Rectal smooth muscle tissue (tissue), 1 donor: ENCODE results near the gene PRKCZ.

ENCODE experiments used
- H3K27ac ChIP-seq: one replicate; pipeline ENCODE4 v1.7.0; 2013; ENCODE audit warnings: low read depth, low read length, inconsistent platforms
- H3K27me3 ChIP-seq: one replicate; pipeline ENCODE4 v1.7.0; 2013; ENCODE audit warnings: low read length; ENCODE audit not compliant: control insufficient read depth, insufficient read depth
- H3K36me3 ChIP-seq: one replicate; pipeline ENCODE4 v1.7.0; 2013; ENCODE audit warnings: low read length; ENCODE audit not compliant: control insufficient read depth, insufficient read depth
- H3K4me1 ChIP-seq: one replicate; pipeline ENCODE4 v1.7.0; 2013; ENCODE audit warnings: low read length; ENCODE audit not compliant: control insufficient read depth, insufficient read depth
- H3K4me3 ChIP-seq: one replicate; pipeline ENCODE4 v1.7.0; 2013; ENCODE audit warnings: low read length
- H3K9ac ChIP-seq: one replicate; pipeline ENCODE4 v1.7.0; 2013; ENCODE audit warnings: low read length

PRKCZ gene

DNA sequence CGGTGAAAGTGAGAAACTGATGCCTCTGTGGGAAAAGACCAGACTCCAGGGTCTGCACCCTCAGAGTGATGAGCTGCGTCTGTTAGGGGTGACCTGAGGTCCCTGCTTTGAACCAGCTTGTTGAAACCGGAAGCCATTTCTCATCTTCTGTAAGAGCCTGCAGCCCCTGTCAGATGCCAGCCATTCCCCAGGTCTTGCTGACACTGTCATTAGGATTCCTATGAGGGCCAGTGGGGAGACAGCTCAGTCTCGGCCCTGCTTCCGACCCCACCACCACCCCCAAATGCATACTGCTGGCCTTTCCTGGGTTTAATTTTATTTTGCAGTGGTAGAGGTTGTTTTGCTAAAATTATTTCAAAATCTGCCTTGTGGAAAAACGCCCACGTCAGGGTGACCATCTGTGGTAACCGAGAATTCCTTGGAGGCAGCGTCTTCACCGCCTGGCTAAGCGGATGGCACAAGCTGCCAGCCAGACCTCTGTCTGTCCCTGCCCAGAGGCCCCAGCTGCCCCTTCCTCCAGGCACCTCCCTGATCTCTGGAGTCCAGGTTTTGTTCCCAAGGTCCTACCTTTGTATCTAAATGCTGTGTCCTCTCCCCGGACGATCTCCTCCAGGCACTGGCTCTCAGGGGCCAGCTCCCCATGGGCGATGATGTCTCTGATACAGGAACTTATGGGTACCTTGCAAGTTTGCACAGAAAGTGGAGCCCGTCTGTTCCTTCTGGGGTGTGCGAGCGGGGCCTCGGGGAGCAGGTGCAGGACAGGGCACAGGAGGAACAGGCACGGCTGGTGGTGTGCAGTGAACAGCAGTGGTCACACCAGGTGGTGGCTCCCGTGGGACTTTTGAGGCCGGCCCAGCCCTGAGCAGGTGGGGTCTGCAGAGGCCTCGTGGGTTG is 49.9 kb downstream of the PRKCZ start:
- Histone ChIP-seq H3K36me3 (no peaks in the 10 kb centered on the region), H3K4me1 (no peaks in the 10 kb centered on the region), H3K4me3 (no peak overlapping the region), H3K9ac (no peak overlapping the region), H3K27me3 (no peaks in the 10 kb centered on the region), H3K27ac (no peak overlapping the region)

DNA sequence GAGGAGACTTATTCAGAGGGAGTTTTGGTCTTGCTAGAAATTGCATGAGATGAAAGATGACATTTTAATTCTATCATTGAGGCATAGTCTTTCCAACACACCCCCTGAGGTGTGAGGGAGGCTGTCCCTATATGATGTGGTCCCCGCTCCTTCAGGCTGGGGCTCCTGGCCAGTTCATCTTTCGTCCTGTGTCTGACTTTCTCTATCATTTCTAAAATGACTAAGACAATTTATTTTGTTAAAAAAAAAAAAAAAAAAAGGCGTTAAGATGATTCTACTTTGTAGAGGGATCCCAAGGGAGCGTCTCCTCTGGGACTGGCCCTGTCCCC is 50.5 kb downstream of the PRKCZ start:
- no peaks in the 10 kb centered on the region for H3K27me3 ChIP-seq
- H3K4me1 ChIP-seq, result no peaks in the 10 kb centered on the region
- H3K4me3 ChIP-seq, result no peak overlapping the region
- H3K27ac ChIP-seq, result no peak overlapping the region
- H3K9ac ChIP-seq, result no peak overlapping the region
- no peaks in the 10 kb centered on the region for H3K36me3 ChIP-seq

DNA sequence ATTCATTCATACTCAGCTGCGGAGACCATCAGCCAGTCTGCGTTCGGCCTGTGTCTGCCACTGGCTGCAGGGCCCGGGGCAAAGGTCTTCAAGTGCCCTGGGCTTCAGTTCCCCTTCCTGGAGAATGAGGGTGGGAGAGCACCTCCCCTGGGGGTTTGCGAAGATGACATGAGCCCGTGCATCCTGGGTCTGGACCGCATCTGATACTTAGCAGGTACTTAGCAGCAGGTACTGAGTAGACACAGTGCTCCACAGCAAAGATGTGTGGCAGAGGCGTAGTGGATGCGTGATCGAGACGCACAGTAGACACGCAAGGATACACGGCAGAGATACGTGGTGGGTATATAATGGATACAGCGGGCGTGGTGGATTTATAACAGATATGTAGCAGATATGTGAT is 51.3 kb downstream of the PRKCZ start:
- no peaks in the 10 kb centered on the region for H3K4me1 ChIP-seq
- H3K36me3 ChIP-seq, result no peaks in the 10 kb centered on the region
- H3K27ac ChIP-seq, result no peak overlapping the region
- H3K9ac ChIP-seq, result no peak overlapping the region
- no peak overlapping the region for H3K4me3 ChIP-seq
- H3K27me3 ChIP-seq, result no peaks in the 10 kb centered on the region

DNA sequence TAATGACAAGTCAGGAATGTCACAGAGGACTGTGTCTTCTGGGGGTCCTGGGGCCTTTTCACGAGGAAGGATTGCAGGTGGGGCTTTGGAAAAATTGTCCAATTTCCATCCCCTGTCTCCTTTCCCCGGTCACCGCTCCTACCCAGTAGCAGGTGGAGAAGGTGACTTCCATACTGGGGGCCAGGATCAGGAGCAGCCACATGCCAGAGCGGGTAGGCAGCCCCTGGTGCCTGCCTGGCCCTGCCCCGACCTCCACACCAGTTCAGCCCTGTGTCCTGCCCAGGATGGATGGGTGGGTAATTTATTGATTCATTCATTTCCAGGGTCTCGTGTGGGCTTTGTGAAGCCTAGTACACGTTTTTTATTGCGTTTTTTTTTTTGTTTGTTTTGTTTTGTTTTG is 51.7 kb downstream of the PRKCZ start:
- Histone ChIP-seq H3K36me3 (no peaks in the 10 kb centered on the region), H3K9ac (no peak overlapping the region), H3K4me1 (no peaks in the 10 kb centered on the region), H3K27ac (no peak overlapping the region), H3K4me3 (no peak overlapping the region), H3K27me3 (no peaks in the 10 kb centered on the region)

DNA sequence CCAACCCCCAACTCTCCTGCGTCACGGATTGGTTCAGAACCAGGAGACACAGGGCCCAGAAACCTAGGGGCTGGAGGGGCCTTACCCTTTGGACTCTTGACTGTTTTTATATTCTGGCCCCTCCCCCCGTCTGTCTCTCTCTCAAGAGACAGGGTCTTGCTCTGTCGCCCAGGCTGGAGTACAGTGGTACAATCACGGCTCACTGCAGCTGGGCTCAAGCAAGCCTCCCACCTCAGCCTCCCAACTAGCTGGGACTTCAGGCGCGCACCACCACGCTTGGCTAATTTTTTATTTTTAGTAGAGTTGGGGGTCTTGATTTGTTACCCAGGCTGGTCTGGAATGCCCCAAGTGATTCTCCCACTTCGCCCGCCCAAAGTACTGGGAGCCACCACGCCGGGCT is 52.5 kb downstream of the PRKCZ start:
- H3K9ac ChIP-seq, result no peak overlapping the region
- no peak overlapping the region for H3K27ac ChIP-seq
- H3K4me3 ChIP-seq, result no peak overlapping the region
- H3K4me1 ChIP-seq, result no peaks in the 10 kb centered on the region
- H3K27me3 ChIP-seq, result no peaks in the 10 kb centered on the region
- H3K36me3 ChIP-seq, result no peaks in the 10 kb centered on the region

DNA sequence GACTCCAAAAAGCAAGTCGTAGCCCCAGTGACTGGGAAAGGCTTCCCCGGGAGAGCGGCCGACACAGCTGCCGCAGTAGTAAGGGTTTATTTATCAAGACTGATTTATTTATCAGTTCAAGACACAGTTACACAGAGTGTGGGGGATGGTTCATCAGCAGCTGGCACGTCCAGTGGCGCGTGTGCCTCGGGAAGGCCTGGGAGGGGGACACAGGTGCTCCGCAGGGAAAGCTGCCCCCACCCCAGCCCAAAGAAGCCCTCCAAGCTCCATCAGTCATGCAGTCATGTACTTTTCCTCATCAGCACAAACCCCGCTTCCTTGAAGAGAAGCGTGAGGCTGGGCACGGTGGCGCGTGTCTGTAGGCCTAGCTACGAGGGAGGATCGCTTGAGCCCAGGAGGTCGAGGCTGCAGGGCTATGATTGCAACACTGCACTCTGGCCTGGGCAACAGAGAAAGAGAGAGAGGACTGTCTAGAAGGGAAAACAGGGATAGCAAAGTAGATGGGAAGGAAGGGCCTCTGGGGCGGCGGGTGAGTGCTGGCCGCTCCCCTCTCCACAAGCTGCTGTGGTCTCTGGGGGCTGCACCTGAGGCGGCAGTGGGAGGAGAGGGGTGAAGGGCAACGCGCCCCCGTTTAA is 53.2 kb downstream of the PRKCZ start:
- H3K36me3 ChIP-seq, result no peaks in the 10 kb centered on the region
- H3K4me1 ChIP-seq, result no peaks in the 10 kb centered on the region
- no peaks in the 10 kb centered on the region for H3K27me3 ChIP-seq
- H3K9ac ChIP-seq, result no peak overlapping the region
- no peak overlapping the region for H3K4me3 ChIP-seq
- no peak overlapping the region for H3K27ac ChIP-seq

DNA sequence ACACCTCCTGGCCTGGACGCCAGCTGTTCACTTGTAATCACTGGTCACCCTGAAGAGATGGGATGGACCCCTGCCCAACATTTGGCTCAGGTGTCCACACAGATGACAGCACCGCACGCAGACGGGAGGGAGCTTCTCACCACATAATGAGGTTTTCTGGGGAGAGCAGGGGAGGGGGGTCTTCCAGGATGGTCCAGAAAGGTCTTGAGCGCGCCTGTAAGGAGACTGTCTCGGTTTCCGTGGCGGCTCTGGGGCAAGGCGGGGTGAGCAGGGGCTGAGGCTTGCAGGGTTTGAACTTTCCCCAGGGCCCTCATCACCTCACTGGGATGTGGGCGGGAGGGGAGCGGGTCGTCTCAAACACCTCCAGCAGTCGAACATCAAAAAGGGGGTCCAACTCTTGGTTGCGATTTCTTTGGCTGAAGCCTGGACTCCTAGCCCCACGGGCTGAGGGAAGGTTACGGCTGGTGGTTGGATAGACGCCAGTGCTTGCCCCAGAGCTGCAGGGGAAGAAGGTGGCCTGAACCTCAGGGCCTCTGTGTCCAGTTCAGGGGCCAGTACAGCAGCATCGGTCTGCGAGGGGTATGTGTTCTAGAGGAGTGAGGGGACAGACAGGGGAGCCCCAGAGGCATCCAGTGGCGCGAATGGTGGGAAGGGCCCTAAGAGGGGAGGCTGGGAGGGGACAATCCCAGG is 53.8 kb downstream of the PRKCZ start:
- Histone ChIP-seq H3K4me1 (no peaks in the 10 kb centered on the region), H3K9ac (no peak overlapping the region), H3K27ac (no peak overlapping the region)

DNA sequence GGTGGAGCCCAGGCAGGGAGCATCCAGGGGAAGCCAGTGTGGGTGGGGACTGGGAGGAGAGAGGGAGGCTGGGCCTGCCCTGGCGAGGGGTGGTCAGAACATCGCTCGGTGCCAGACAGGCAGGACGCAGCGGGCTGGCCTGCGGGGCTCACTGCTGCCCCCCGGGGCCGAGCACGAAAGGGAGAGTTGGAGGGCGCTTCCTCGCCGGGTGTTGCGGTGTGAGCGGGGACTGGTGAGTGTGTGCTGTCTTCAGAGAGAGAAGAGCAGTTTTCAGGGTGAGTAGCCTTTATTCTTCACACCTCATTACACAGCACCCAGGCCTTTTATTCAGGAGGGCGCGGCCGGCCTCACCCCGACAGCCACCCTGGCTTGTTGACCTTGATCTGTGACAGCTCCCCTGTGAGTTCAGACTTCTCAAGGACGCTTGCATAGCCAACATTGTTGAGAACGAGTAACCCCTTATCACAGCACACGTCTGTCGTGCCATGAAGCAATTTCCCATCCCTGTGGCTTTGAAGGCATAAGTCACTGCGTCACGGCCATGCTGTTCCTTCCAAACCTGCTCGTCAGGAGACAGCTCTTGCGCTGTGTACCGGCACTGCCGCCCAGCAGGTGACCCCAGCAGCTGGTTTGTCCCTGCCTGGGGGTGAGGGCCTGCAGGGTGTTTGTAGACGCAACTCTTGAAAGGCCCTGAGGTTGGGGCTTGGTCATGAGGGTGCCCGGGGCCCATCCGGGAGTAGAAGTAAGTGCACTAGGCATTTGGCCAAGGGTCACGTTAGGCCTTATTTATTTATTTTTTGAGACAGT is 54.6 kb downstream of the PRKCZ start:
- Histone ChIP-seq H3K36me3 (no peaks in the 10 kb centered on the region), H3K4me1 (no peaks in the 10 kb centered on the region), H3K4me3 (no peak overlapping the region), H3K27ac (no peak overlapping the region), H3K27me3 (no peaks in the 10 kb centered on the region), H3K9ac (no peak overlapping the region)

More for the DNA sequence above, 53.8 kb downstream of the PRKCZ start:
- no peak overlapping the region for H3K4me3 ChIP-seq
- H3K36me3 ChIP-seq, result no peaks in the 10 kb centered on the region
- H3K27me3 ChIP-seq, result no peaks in the 10 kb centered on the region

DNA sequence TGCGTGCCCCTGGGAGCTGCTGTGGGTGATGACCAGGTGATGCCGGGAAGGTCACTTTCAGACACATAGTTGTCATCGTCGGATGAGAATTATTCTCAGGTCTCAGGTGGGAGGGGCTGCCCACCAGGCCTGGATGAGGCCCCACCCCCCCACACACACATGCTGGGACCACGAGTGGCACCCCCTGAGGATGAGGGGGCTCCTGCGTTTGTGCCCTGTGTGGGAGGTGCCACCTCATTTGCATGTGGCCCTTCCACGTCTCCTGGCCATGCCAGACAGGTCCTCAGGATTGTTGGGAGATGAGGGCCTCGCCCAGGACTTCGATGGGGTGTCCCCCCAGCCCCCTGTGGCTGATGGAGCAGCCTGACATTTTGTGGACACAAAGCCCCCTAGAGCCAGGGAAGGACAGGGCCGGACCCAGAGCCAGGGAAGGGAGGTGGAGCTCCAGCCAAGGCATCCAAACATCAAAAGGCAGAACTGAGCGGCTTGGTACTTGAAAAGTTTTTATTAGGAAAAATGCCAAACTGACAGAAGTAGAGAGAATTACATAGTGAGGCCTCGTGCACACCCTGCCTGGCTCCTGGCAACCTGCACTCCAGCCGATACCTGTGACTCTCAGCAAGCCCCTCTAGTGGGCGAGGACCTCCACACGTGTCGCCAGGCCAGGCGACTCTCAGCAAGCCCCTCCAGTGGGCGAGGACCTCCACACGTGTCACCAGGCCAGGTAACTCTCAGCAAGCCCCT is 55.7 kb downstream of the PRKCZ start:
- no peaks in the 10 kb centered on the region for H3K4me1 ChIP-seq
- no peak overlapping the region for H3K27ac ChIP-seq
- no peak overlapping the region for H3K4me3 ChIP-seq
- H3K27me3 ChIP-seq, result no peaks in the 10 kb centered on the region
- H3K9ac ChIP-seq, result no peak overlapping the region
- no peaks in the 10 kb centered on the region for H3K36me3 ChIP-seq

DNA sequence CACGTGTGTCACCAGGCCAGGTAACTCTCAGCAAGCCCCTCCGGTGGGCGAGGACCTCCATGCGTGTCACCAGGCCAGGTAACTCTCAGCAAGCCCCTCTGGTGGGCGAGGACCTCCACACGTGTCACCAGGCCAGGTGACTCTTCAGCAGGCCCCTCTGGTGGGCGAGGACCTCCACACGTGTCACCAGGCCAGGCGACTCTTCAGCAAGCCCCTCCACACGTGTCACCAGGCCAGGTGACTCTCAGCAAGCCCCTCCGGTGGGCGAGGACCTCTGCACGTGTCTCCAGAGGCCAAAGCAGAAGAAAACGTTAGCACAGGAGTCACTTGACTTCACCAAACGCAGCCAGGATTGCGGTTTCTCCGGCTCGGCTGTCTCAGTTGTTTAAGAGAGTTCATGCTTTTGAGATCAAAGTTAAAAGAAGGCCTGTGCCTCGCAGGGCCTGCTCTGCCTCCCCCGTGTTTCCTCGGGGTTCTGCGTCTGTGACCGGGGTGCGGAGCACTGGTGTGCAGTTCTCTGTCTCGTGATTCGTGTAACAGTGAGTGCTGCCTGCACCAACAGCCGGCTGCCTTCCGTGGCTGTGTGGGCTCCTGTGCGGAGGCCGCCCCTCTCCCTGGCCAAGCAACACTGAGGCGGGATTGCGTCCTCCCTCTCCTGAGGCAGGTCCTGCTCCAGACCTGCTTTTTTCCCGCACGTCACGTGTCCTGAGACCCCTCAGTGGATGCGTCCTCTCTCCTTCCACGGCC is 56.6 kb downstream of the PRKCZ start:
- Histone ChIP-seq H3K9ac (no peak overlapping the region), H3K4me1 (no peaks in the 10 kb centered on the region), H3K27ac (no peak overlapping the region), H3K4me3 (no peak overlapping the region), H3K27me3 (no peaks in the 10 kb centered on the region), H3K36me3 (no peaks in the 10 kb centered on the region)

DNA sequence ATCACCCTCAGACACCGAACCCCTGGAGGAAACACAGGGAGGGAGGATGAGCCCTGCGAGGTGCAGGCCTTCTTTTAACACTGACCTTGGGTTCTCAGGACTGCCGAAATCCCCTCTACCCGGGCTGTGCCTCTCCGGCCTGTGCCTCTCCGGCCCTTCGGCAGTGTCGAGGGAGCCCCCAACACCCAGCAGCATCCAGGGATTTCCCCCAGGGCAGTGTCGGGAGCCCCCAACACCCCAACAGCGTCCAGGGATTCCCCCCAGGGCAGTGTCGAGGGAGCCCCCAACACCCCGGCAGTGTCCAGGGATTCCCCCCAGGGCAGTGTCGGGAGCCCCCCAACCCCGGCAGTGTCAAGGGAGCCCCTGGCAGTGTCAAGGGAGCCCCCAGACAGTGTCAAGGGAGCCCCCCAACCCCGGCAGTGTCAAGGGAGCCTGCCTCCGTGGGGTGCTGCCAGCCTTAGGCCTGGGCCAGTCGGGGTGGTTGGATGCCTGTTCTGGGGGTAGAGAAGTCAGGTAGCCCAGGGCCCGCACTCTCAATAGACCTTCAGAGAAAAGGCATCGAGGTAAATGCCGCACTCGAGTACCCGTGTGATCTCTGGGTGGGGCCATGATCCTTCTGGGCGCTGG is 57.5 kb downstream of the PRKCZ start:
- Histone ChIP-seq H3K27me3 (no peaks in the 10 kb centered on the region), H3K27ac (no peak overlapping the region), H3K9ac (no peak overlapping the region), H3K4me1 (no peaks in the 10 kb centered on the region), H3K36me3 (no peaks in the 10 kb centered on the region), H3K4me3 (no peak overlapping the region)
